ENCODE results near the gene GRIN3A.

The GRIN3A gene

GRCh38 chr9:101587332-101588043 is 151.0 kb downstream of the GRIN3A start:
- no peaks in the 10 kb centered on the region for H3K36me3 ChIP-seq
- DNase-seq: no peak
- no peaks in the 10 kb centered on the region for H3K9me3 ChIP-seq
- no peak for TF ChIP-seq CTCF (IDR thresholded peaks at IDR 0.05; ENCODE audit: low read depth, low read length)
- H3K4me1 ChIP-seq: no peaks in the 10 kb centered on the region
- H3K27me3 ChIP-seq: peaks cover 4% of the 10 kb centered on the region; the same call in 1 of the 2 replicates
- no peak overlapping the region for H3K4me3 ChIP-seq (ENCODE audit: low read depth, low read length)

- Histone ChIP-seq H3K4me3 (ENCODE audit: low read depth, low read length) (no peak overlapping the region), H3K27me3 (peaks cover 4% of the 10 kb centered on the region; the same call in 1 of the 2 replicates), H3K9me3 (no peaks in the 10 kb centered on the region), H3K4me1 (no peaks in the 10 kb centered on the region), H3K36me3 (no peaks in the 10 kb centered on the region)
- no peak for TF ChIP-seq CTCF (IDR thresholded peaks at IDR 0.05; ENCODE audit: low read depth, low read length)
- no peak for DNase-seq
Measured at GRCh38 chr9:101586651-101587050, 151.8 kb downstream of the GRIN3A start.

GRCh38 chr9:101585740-101586139 is 152.7 kb downstream of the GRIN3A start:
- Histone ChIP-seq H3K27me3 (peaks cover 4% of the 10 kb centered on the region; the same call in 1 of the 2 replicates), H3K4me3 (ENCODE audit: low read depth, low read length) (no peak overlapping the region), H3K4me1 (no peaks in the 10 kb centered on the region), H3K9me3 (no peaks in the 10 kb centered on the region), H3K36me3 (no peaks in the 10 kb centered on the region)
- no peak for DNase-seq
- TF ChIP-seq CTCF (IDR thresholded peaks at IDR 0.05; ENCODE audit: low read depth, low read length): no peak

- peaks cover 4% of the 10 kb centered on the region; the same call in 1 of the 2 replicates for H3K27me3 ChIP-seq
- DNase-seq: no peak
- H3K9me3 ChIP-seq: no peaks in the 10 kb centered on the region
- H3K36me3 ChIP-seq: no peaks in the 10 kb centered on the region
- no peaks in the 10 kb centered on the region for H3K4me1 ChIP-seq
- TF ChIP-seq CTCF (IDR thresholded peaks at IDR 0.05; ENCODE audit: low read depth, low read length): no peak
- no peak overlapping the region for H3K4me3 ChIP-seq (ENCODE audit: low read depth, low read length)
Measured at GRCh38 chr9:101582553-101582952, 155.9 kb downstream of the GRIN3A start.

- Histone ChIP-seq H3K4me1 (no peaks in the 10 kb centered on the region), H3K27me3 (no peaks in the 10 kb centered on the region), H3K36me3 (no peaks in the 10 kb centered on the region), H3K9me3 (no peaks in the 10 kb centered on the region), H3K4me3 (ENCODE audit: low read depth, low read length) (no peak overlapping the region)
- no peak for TF ChIP-seq CTCF (IDR thresholded peaks at IDR 0.05; ENCODE audit: low read depth, low read length)
- peak; percentile 40 for DNase-seq
Measured at GRCh38 chr9:101579711-101580545, 158.5 kb downstream of the GRIN3A start.

- Histone ChIP-seq H3K27me3 (no peaks in the 10 kb centered on the region), H3K9me3 (no peaks in the 10 kb centered on the region), H3K36me3 (no peaks in the 10 kb centered on the region), H3K4me1 (no peaks in the 10 kb centered on the region), H3K4me3 (ENCODE audit: low read depth, low read length) (no peak overlapping the region)
- no peak for TF ChIP-seq CTCF (IDR thresholded peaks at IDR 0.05; ENCODE audit: low read depth, low read length)
- no peak for DNase-seq
Measured at GRCh38 chr9:101578378-101578777, 160.1 kb downstream of the GRIN3A start.

Data from BE2C (cell line).